Activated naive CD4-positive, alpha-beta T cell treated with anti-CD3 and anti-CD28 coated beads, Interleukin-2, amount 50 U/mL, for 24 hours (primary cell): ENCODE measurements around the gene CACNA2D3.

Source experiments
- H3K27ac Mint-ChIP-seq: one replicate; pipeline ENCODE4 v1.8.0; 2021; ENCODE audit warnings: mild to moderate bottlenecking, mixed read lengths
- H3K27me3 Mint-ChIP-seq: one replicate; pipeline ENCODE4 v1.8.0; 2021; ENCODE audit warnings: mixed read lengths
- H3K36me3 Mint-ChIP-seq: one replicate; pipeline ENCODE4 v1.8.0; 2021; ENCODE audit warnings: mixed read lengths
- H3K4me1 Mint-ChIP-seq: one replicate; pipeline ENCODE4 v1.8.0; 2021; ENCODE audit warnings: mixed read lengths
- H3K4me3 Mint-ChIP-seq: one replicate; pipeline ENCODE4 v1.8.0; 2021; ENCODE audit warnings: mild to moderate bottlenecking, mixed read lengths
- H3K9me3 Mint-ChIP-seq: one replicate; pipeline ENCODE4 v1.8.0; 2021; ENCODE audit warnings: mixed read lengths

The CACNA2D3 gene

GRCh38 chr3:54144284-54144683 is 21.9 kb downstream of the CACNA2D3 start:
- Mint-ChIP-seq H3K4me1 (no peaks in the 10 kb centered on the region), H3K4me3 (no peak overlapping the region), H3K36me3 (no peaks in the 10 kb centered on the region), H3K27ac (no peak overlapping the region), H3K9me3 (no peaks in the 10 kb centered on the region), H3K27me3 (peaks cover 12% of the 10 kb centered on the region)

DNA sequence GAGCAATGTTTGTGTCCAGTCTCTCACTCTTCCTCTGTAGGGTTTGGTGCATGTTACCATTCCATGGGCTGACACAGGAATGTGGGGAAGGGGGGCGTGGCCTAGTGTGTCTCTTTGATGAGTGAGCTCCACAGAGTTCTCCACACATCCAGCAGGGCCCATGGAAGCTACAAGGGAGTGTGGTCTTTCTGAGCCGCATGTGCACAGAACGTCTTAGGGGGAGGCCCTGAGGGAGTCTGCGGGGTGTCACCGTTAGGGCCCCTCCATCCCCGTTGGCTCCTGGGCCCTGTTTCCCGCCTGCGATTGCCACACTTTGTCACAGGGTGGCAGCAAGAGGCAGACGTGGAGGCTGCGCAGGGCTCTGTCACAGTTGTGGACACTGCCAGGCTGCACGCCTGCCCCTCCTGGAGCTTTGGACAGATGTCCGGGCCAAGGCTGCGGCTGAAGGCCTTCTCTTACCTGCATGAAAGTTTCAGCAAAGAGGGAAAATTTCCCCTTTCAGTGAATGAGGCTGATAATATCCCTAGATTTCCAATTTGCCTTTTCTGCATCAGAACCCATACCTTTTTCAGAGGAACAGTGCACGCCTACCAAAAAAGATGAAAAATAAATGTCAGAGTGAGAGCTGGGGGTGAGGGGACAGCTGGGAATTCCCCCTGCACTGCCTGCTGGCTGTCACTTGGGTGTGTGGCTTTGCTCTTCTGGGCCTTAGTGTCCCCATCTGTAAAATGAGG is 24.3 kb downstream of the CACNA2D3 start:
- H3K9me3 Mint-ChIP-seq: no peaks in the 10 kb centered on the region
- no peak overlapping the region for H3K27ac Mint-ChIP-seq
- H3K36me3 Mint-ChIP-seq: no peaks in the 10 kb centered on the region
- no peaks in the 10 kb centered on the region for H3K4me1 Mint-ChIP-seq
- H3K27me3 Mint-ChIP-seq: peaks cover 12% of the 10 kb centered on the region
- no peak overlapping the region for H3K4me3 Mint-ChIP-seq

GRCh38 chr3:54150864-54151467 is 28.6 kb downstream of the CACNA2D3 start:
- Mint-ChIP-seq H3K9me3 (no peaks in the 10 kb centered on the region), H3K4me1 (no peaks in the 10 kb centered on the region), H3K36me3 (no peaks in the 10 kb centered on the region), H3K4me3 (no peak overlapping the region), H3K27ac (no peak overlapping the region), H3K27me3 (peaks cover 4% of the 10 kb centered on the region)

GRCh38 chr3:54153477-54153876 is 31.1 kb downstream of the CACNA2D3 start:
- H3K4me1 Mint-ChIP-seq: no peaks in the 10 kb centered on the region
- no peaks in the 10 kb centered on the region for H3K27me3 Mint-ChIP-seq
- H3K9me3 Mint-ChIP-seq: no peaks in the 10 kb centered on the region
- no peaks in the 10 kb centered on the region for H3K36me3 Mint-ChIP-seq
- no peak overlapping the region for H3K4me3 Mint-ChIP-seq
- H3K27ac Mint-ChIP-seq: no peak overlapping the region

GRCh38 chr3:54157860-54158259 is 35.5 kb downstream of the CACNA2D3 start:
- H3K27me3 Mint-ChIP-seq: peaks cover 4% of the 10 kb centered on the region
- H3K9me3 Mint-ChIP-seq: no peaks in the 10 kb centered on the region
- H3K4me1 Mint-ChIP-seq: no peaks in the 10 kb centered on the region
- H3K4me3 Mint-ChIP-seq: no peak overlapping the region
- H3K27ac Mint-ChIP-seq: no peak overlapping the region
- H3K36me3 Mint-ChIP-seq: no peaks in the 10 kb centered on the region

- Mint-ChIP-seq H3K9me3 (no peaks in the 10 kb centered on the region), H3K27ac (no peak overlapping the region), H3K27me3 (peaks cover 4% of the 10 kb centered on the region), H3K36me3 (no peaks in the 10 kb centered on the region), H3K4me1 (no peaks in the 10 kb centered on the region), H3K4me3 (no peak overlapping the region)
These were observed 37.6 kb downstream of the CACNA2D3 start for GRCh38 chr3:54159917-54160316.

DNA sequence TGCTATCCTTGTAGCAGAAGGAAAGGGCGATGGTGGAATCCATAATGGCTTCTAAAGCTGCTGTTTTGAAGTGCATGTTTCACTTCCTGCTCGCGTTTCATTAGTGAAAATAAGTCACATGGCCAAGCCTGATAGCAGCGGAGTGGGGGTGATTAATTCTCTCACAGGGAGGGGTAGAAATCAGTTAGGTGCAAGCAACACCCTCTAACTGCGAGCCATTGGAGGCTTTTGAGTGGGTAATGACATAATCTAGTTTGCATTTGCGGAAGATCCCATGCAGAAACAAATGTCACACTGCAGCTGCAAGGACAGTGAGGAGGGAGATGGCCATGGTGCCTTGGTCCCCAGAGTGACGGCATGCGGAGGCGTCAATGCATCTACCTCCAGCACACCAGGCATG is 41.1 kb downstream of the CACNA2D3 start:
- no peaks in the 10 kb centered on the region for H3K4me1 Mint-ChIP-seq
- H3K27ac Mint-ChIP-seq: no peak overlapping the region
- no peak overlapping the region for H3K4me3 Mint-ChIP-seq
- peaks cover 4% of the 10 kb centered on the region for H3K27me3 Mint-ChIP-seq
- H3K36me3 Mint-ChIP-seq: no peaks in the 10 kb centered on the region
- H3K9me3 Mint-ChIP-seq: no peaks in the 10 kb centered on the region

DNA sequence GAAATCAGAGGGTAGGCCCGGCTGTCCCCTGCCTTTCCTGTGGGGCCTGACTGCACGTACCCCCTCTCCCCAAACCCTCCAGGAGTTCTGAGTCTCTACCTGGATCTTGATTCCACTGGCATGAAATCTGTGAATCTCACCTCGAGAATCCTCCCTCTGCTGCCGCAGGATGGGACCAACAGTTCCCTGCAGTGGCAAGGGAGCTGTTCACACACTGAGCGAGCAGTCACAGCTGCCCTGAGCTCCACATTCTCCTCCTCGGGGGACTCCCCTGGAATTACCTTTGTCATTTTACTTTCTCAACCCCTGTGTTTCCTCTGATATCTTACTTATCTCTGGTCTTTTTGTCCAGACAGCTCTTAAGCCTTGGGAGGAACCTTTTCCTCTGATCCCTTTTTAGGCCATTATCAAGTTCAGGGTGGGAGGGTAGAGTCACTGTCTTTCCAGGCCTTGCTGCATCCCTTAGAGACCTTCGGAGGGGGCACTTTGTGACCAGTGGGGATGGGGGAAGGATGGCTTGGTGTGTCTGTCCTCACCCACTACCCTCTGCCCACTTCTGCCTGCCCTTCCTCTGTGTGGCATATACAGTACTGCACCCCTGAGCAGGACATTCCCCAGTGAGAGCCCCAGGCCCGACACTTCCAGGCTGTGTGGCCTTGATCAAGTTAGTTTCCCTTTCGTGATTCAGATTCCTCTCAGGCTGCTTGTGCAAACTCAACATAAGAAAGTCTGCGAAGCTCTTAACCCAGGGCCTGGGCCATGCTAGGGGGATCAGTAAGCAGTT is 42.0 kb downstream of the CACNA2D3 start:
- no peaks in the 10 kb centered on the region for H3K4me1 Mint-ChIP-seq
- H3K9me3 Mint-ChIP-seq: no peaks in the 10 kb centered on the region
- no peak overlapping the region for H3K27ac Mint-ChIP-seq
- H3K4me3 Mint-ChIP-seq: no peak overlapping the region
- peaks cover 4% of the 10 kb centered on the region for H3K27me3 Mint-ChIP-seq
- no peaks in the 10 kb centered on the region for H3K36me3 Mint-ChIP-seq

DNA sequence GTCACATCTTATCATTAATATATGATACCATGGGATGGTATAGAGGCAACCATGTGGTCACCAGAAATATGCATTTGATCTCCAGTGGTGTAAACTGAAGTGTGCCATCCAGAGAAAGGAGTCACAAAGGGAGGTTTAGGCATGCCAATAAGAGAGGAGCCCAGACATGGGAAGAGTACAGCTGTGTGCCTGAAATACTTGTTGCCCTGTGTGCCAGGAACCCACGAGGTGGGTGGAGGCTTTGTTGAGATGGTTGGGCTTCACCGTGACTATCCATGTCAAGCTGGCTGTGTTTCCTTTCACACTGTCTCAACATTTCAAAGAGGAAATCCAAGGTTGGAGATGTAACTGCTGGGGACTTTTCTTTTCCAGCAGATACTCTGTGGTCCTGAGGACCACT is 43.5 kb downstream of the CACNA2D3 start:
- no peaks in the 10 kb centered on the region for H3K4me1 Mint-ChIP-seq
- no peaks in the 10 kb centered on the region for H3K27me3 Mint-ChIP-seq
- H3K27ac Mint-ChIP-seq: no peak overlapping the region
- no peak overlapping the region for H3K4me3 Mint-ChIP-seq
- no peaks in the 10 kb centered on the region for H3K9me3 Mint-ChIP-seq
- no peaks in the 10 kb centered on the region for H3K36me3 Mint-ChIP-seq

GRCh38 chr3:54167999-54168398 is 45.6 kb downstream of the CACNA2D3 start:
- H3K27ac Mint-ChIP-seq: no peak overlapping the region
- no peaks in the 10 kb centered on the region for H3K36me3 Mint-ChIP-seq
- no peaks in the 10 kb centered on the region for H3K27me3 Mint-ChIP-seq
- H3K9me3 Mint-ChIP-seq: no peaks in the 10 kb centered on the region
- H3K4me3 Mint-ChIP-seq: no peak overlapping the region
- no peaks in the 10 kb centered on the region for H3K4me1 Mint-ChIP-seq

GRCh38 chr3:54168451-54168850 is 46.1 kb downstream of the CACNA2D3 start:
- H3K27ac Mint-ChIP-seq: no peak overlapping the region
- H3K4me1 Mint-ChIP-seq: no peaks in the 10 kb centered on the region
- no peaks in the 10 kb centered on the region for H3K27me3 Mint-ChIP-seq
- H3K9me3 Mint-ChIP-seq: no peaks in the 10 kb centered on the region
- no peak overlapping the region for H3K4me3 Mint-ChIP-seq
- H3K36me3 Mint-ChIP-seq: no peaks in the 10 kb centered on the region

DNA sequence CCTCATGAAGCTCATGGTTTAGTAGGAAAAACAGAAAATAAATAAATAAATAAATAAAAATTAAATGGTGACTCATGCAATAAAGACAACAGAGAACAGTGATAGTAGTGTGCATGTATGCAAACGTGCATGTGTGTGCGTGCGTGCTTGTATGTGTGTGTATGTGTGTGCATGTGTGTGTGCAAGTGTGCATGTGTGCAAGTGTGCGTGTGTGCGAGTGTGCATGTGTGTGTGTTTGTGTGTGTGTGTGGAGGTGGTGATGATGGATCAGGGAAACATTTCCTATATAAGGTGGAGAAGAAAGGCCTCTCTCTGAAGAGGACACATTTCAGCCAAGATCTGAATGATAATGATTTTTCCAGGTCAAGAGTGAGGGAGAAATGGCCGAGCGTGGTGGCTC is 47.2 kb downstream of the CACNA2D3 start:
- Mint-ChIP-seq H3K4me1 (no peaks in the 10 kb centered on the region), H3K9me3 (no peaks in the 10 kb centered on the region), H3K4me3 (no peak overlapping the region), H3K27me3 (no peaks in the 10 kb centered on the region), H3K36me3 (no peaks in the 10 kb centered on the region), H3K27ac (no peak overlapping the region)

DNA sequence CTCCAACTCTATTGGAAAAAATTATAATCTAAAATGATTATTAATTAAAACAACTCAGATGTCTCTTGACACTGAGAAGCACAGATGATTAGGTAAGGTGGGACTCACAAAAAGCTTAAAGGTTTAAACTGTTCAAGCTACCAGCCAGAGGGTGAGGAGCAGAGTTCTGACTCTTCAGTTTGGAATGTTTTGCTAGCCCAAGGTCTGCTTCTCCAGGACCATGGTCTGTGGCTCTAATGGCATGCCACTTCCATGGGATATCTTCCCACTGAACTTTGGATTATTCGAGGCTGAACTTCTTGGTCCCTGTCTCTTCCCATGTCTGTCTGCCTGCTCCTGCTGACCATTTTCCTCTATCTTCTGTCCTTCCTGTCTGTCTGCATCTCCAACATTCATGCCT is 49.2 kb downstream of the CACNA2D3 start:
- Mint-ChIP-seq H3K27me3 (no peaks in the 10 kb centered on the region), H3K4me1 (no peaks in the 10 kb centered on the region), H3K4me3 (no peak overlapping the region), H3K9me3 (no peaks in the 10 kb centered on the region), H3K27ac (no peak overlapping the region), H3K36me3 (no peaks in the 10 kb centered on the region)

- H3K9me3 Mint-ChIP-seq: no peaks in the 10 kb centered on the region
- no peak overlapping the region for H3K27ac Mint-ChIP-seq
- no peaks in the 10 kb centered on the region for H3K4me1 Mint-ChIP-seq
- H3K27me3 Mint-ChIP-seq: no peaks in the 10 kb centered on the region
- H3K4me3 Mint-ChIP-seq: no peak overlapping the region
- H3K36me3 Mint-ChIP-seq: no peaks in the 10 kb centered on the region
These were observed 49.6 kb downstream of the CACNA2D3 start for GRCh38 chr3:54171951-54172350.

- Mint-ChIP-seq H3K4me3 (no peak overlapping the region), H3K27me3 (no peaks in the 10 kb centered on the region), H3K36me3 (no peaks in the 10 kb centered on the region), H3K9me3 (no peaks in the 10 kb centered on the region), H3K27ac (no peak overlapping the region), H3K4me1 (no peaks in the 10 kb centered on the region)
These were observed 51.0 kb downstream of the CACNA2D3 start for GRCh38 chr3:54173371-54173770.

- Mint-ChIP-seq H3K4me3 (no peak overlapping the region), H3K27me3 (peaks cover 1% of the 10 kb centered on the region), H3K4me1 (no peaks in the 10 kb centered on the region), H3K36me3 (no peaks in the 10 kb centered on the region), H3K27ac (no peak overlapping the region), H3K9me3 (peaks cover 4% of the 10 kb centered on the region)
These were observed 53.8 kb downstream of the CACNA2D3 start for GRCh38 chr3:54176106-54176505.
